H1 (cell line): ENCODE data around the gene DPRX. TPM values are rescaled to one million over a fixed set of nuclear protein-coding genes. Genes with fewer than 3 reads are reported as not detected.

Experiments
- TCF12 ChIP-seq: IDR thresholded peaks from 2 replicates; pipeline ENCODE4 v1.6.1; 2011; ENCODE audit warnings: low read depth, mild to moderate bottlenecking, low read length
- polyA plus RNA-seq, 7 experiments: library from polyadenylated mRNA; depleted of rRNA in 3 of 7; stranded (reverse) in 5 of 7; unstranded in 2 of 7; fragments of >200 nt in 5 of 7; fragments of 200-250 nt in 2 of 7; gene quantifications; 1 replicate in 5 of 7; 2 replicates in 1 of 7; 4 replicates in 1 of 7; pipeline versions ENCODE4 v1.2.1 to v1.2.3, GENCODE V29; 2011 to 2013; ENCODE audit warnings: missing spikeins in 2 of 7, mixed read lengths in 2 of 7
- total RNA-seq: library from RNA; stranded (reverse); fragmentation: NEBNext Ultra II Directional; extraction: Animal tissue kit (Norgen Biotek cat#: 25700); gene quantifications from 2 replicates; pipeline ENCODE4 v1.2.1, GENCODE V29; 2021

The DPRX gene
- total and polyA plus RNA-seq, 2 of the 8 experiments (the other 6 are each of a cell fraction or from before 2014, with no cell fraction given): not detected

DNA sequence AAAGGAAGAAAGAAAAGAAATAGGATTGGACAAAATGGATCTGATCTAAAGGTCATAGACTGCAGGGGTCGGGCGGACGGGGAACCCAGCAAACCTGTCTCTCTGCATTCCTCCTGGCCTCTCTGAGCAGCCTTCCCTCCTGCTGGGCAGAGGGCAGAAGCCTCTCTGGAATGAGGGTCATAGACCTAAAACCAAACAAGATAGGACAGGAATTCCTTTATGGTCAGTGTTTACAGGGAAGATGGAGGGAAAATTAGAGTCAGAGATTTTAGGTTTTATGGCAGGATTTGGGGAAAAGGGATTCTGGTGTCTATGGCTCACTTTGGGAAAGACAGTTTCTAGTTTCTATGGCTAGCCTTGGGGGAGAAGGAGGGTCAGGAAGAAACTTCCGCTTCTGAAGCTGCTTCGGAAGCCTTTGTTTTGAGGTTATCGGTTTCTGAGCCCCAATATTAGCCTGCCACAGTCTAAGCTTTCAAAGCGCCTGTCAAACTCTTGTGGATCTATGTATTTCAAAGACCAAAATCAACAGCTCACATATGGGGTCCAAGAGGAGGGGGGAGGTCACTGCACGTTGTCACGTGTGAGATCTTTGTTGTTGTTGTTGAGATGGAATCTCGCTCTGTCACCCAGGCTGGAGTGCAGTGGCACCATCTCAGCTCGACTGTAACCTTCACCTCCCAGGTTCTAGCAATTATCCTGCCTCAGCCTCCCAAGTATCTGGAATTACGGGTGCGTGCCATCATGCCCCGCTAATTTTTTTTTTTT, 18.9 kb upstream of the DPRX start (continued):
- TF ChIP-seq TCF12: 0 out of 2 replicates have a peak, but pooled peaks have one; percentile 33
